HepG2 (cell line): Measurements from ENCODE around the gene PFKP. TPM values are rescaled to one million over a fixed set of nuclear protein-coding genes. Genes with fewer than 3 reads are reported as not detected.

Experiments
- ATAC-seq: fragments of 200-7000 bp; cut with Tn5 transposase; 3 replicates; pipeline ENCODE4 v1.9.1; 2020; ENCODE audit warnings: mild to moderate bottlenecking, moderate library complexity
- BruUV-seq: library from RNA; stranded (reverse); fragments of 400-500 nt; replicated peaks from 2 replicates; lab custom pipeline; 2021; lab: Mats Ljungman, UMichigan
- CTCF ChIA-PET: fragments of 300-600 bp; formaldehyde crosslinking; extraction: SDS; loops from one replicate; lab custom pipeline; 2021; ENCODE audit warnings: low total read pairs, inconsistent platforms, low intra/inter-chr PET ratio; lab: Yijun Ruan, JAX
- POLR2A ChIA-PET: fragments of 350-600 bp; sonication (Branson Sonifier 250); formaldehyde crosslinking; loops from one replicate; lab custom pipeline; 2020; ENCODE audit warnings: antibody characterized with exemption, inconsistent platforms; lab: Yijun Ruan, JAX
- DNase-seq: peaks from one replicate; pipeline ENCODE4 v3.0.0-alpha.2; 2015; ENCODE audit warnings: low spot score
- FAIRE-seq: peaks from 3 replicates; lab custom pipeline; 2011; peaks lifted over from hg19 to GRCh38; lab: Jason Lieb, UNC
- H2AFZ ChIP-seq: one replicate; pipeline ENCODE4 v1.6.1; 2011; ENCODE audit warnings: low read length, inconsistent platforms
- H3K27ac ChIP-seq: fragments of 300-600 bp; 3 replicates; pipeline ENCODE4 v1.8.0; 2011; ENCODE audit warnings: mixed run types, mild to moderate bottlenecking, mixed read lengths, low read length, inconsistent platforms; ENCODE audit not compliant: insufficient read depth; ENCODE audit errors: extremely low read length
- H3K27me3 ChIP-seq, 2 experiments: fragments of 200-600 bp in 1 of 2; 2 replicates in 1 of 2; 3 replicates in 1 of 2; pipeline versions ENCODE4 v1.6.0 to v1.8.0; 2011; ENCODE audit warnings: low read length in 2 of 2, mild to moderate bottlenecking in 2 of 2, moderate library complexity in 2 of 2, inconsistent platforms in 1 of 2; ENCODE audit not compliant: insufficient read depth in 2 of 2, control insufficient read depth in 1 of 2
- H3K36me3 ChIP-seq, 2 experiments: fragments of 200-600 bp in 1 of 2; replicated peaks in 1 of 2; 2 replicates in 1 of 2; 3 replicates in 1 of 2; pipeline versions ENCODE4 v1.5.1 to v1.8.0; 2011; ENCODE audit warnings: low read length in 2 of 2, inconsistent platforms in 1 of 2; ENCODE audit not compliant: insufficient read depth in 2 of 2, control insufficient read depth in 1 of 2
- H3K4me1 ChIP-seq: 2 replicates; pipeline ENCODE4 v1.5.1; 2012; ENCODE audit warnings: low read length, inconsistent platforms; ENCODE audit not compliant: insufficient read depth
- H3K4me2 ChIP-seq: 2 replicates; pipeline ENCODE4 v1.6.0; 2011; ENCODE audit warnings: low read depth, low read length, inconsistent platforms
- H3K4me3 ChIP-seq, 3 experiments: fragments of 200-600 bp in 1 of 3; sonication (generic), shearing (Covaris generic) in 1 of 3; replicated peaks in 1 of 3; 2 replicates each; pipeline ENCODE4 v1.5.1; 2011 to 2016; ENCODE audit warnings: low read length in 3 of 3, inconsistent platforms in 2 of 3, low read depth in 2 of 3, mild to moderate bottlenecking in 2 of 3, control low read depth in 1 of 3, mixed read lengths in 1 of 3; ENCODE audit not compliant: insufficient read depth in 1 of 3
- H3K79me2 ChIP-seq: one replicate; pipeline ENCODE4 v1.6.1; 2011; ENCODE audit warnings: low read length, inconsistent platforms; ENCODE audit not compliant: insufficient read depth
- H3K9ac ChIP-seq: 2 replicates; pipeline ENCODE4 v1.6.0; 2011; ENCODE audit warnings: mild to moderate bottlenecking, low read depth, low read length, inconsistent platforms; ENCODE audit not compliant: insufficient read depth
- H3K9me3 ChIP-seq: 2 replicates; pipeline ENCODE4 v1.5.1; 2012; ENCODE audit warnings: mild to moderate bottlenecking, low read length
- H4K20me1 ChIP-seq: 2 replicates; pipeline ENCODE4 v1.6.0; 2011; ENCODE audit warnings: inconsistent platforms, mild to moderate bottlenecking, low read length, moderate library complexity; ENCODE audit not compliant: insufficient read depth
- IRF9 ChIP-seq: sonication (generic); formaldehyde crosslinking; IDR thresholded peaks from 2 replicates; pipeline ENCODE4 v1.8.0; 2022; ENCODE audit warnings: missing genetic modification reagents, mild to moderate bottlenecking, borderline replicate concordance
- ZNF687 ChIP-seq: sonication (generic); formaldehyde crosslinking; IDR thresholded peaks from 2 replicates; pipeline ENCODE4 v1.5.1; 2020; ENCODE audit warnings: mild to moderate bottlenecking, missing genetic modification reagents, moderate library complexity
- WGBS: methylation state at CpG from one replicate; pipeline ENCODE4 v1.1.6; 2017; ENCODE audit warnings: low lambda C conversion rate; 5-methylcytosine and 5-hydroxymethylcytosine counted together
- in situ Hi-C: cut with HindIII; loops from 2 replicates; pipeline ENCODE4 v1.10.0; 2017; ENCODE audit warnings: low pct_unique_long_range_greater_than_20kb; ENCODE audit not compliant: extremely low pct_ligation_motif_present
- intact Hi-C: fragments of 100-400 bp; cut with micrococcal nuclease; formaldehyde crosslinking; loops from one replicate; pipeline ENCODE4 v1.10.0; 2022; ENCODE audit not compliant: unreplicated experiment
- polyA plus RNA-seq, 8 experiments: library from polyadenylated mRNA; depleted of rRNA in 3 of 8; stranded (reverse) in 7 of 8; unstranded in 1 of 8; fragments of >200 nt; fragmentation: Illumina TruSeq in 4 of 8; extraction: Trizol in 4 of 8; gene quantifications; 2 replicates each; pipeline versions ENCODE4 v1.2.1 to v1.2.3, GENCODE V29; 2011 to 2016; ENCODE audit warnings: low read depth in 4 of 8, missing spikeins in 1 of 8, mixed read lengths in 1 of 8; ENCODE audit not compliant: insufficient read depth in 1 of 8
- total RNA-seq, 5 experiments: library from RNA; depleted of rRNA; stranded (reverse); fragments of >200 nt; fragmentation: Illumina TruSeq; extraction: Trizol; gene quantifications; 2 replicates each; pipeline ENCODE4 v1.2.3, GENCODE V29; 2016; ENCODE audit warnings: low read depth in 1 of 5

Gene PFKP
- total and polyA plus RNA-seq, 2 of the 13 experiments (the other 11 are each of a cell fraction or from before 2014, with no cell fraction given): 0.80 to 2.4 TPM

- intact Hi-C loops: no loop called here
- DNase-seq: no peak
- no peaks in the 10 kb centered on the region for H4K20me1 ChIP-seq
- no peaks in the 10 kb centered on the region; a peak in 1 of 5 replicates for H3K27me3 ChIP-seq
- no TSS peak for BruUV-seq
- in situ Hi-C loops: no loop called here
- H2AFZ ChIP-seq: no peak overlapping the region
- no peak for ATAC-seq
- TF ChIP-seq ZNF687: 0 out of 2 replicates have a peak, but pooled peaks have one; percentile 12
- no peak for TF ChIP-seq IRF9 (CRISPR knock-in tag)
- TF ChIP-seq, all 625 proteins: peak for 1
- Histone ChIP-seq H3K4me1 (peaks cover 17% of the 10 kb centered on the region), H3K9ac (no peak overlapping the region), H3K27ac (no peak overlapping the region), H3K79me2 (no peaks in the 10 kb centered on the region), H3K36me3 (peaks cover 10 to 38% of the 10 kb centered on the region in 2 experiments), H3K4me2 (no peak overlapping the region), H3K9me3 (no peaks in the 10 kb centered on the region), H3K4me3 (no peak overlapping the region)
- 94% methylated on average over 10 of the region's 10 CpGs for WGBS
- no peak for FAIRE-seq
- ChIA-PET CTCF (no interaction called here), POLR2A (no interaction called here)
These were observed 101.9 kb downstream of the PFKP start for GRCh38 chr10:3169271-3169670.
